ENCODE data around the gene FKBP10.

The FKBP10 gene

GRCh38 chr17:41816637-41817320 lies 4.0 kb downstream of the FKBP10 start:
- no peak for TF ChIP-seq CTCF (IDR thresholded peaks at IDR 0.05)

DNA sequence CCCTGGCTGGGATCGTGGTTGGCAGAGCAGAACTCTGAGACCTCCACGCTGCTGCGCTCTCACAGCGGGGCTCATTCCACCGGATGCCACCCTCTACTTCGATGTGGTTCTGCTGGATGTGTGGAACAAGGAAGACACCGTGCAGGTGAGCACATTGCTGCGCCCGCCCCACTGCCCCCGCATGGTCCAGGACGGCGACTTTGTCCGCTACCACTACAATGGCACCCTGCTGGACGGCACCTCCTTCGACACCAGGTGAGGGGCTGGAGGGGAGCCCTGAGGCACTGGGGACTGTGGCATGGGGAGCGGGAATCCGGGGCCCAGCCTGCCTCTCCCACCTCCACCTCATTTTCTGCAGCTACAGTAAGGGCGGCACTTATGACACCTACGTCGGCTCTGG lies 5.2 kb downstream of the FKBP10 start:
- TF ChIP-seq CTCF (IDR thresholded peaks at IDR 0.05) = no peak

GRCh38 chr17:41821776-41822175 lies 9.0 kb downstream of the FKBP10 start:
- no peak for TF ChIP-seq CTCF (IDR thresholded peaks at IDR 0.05)

- no peak for TF ChIP-seq CTCF (IDR thresholded peaks at IDR 0.05)
These were observed 9.7 kb downstream of the FKBP10 start for GRCh38 chr17:41822216-41823140.

- TF ChIP-seq CTCF (IDR thresholded peaks at IDR 0.05) = no peak
These were observed 10.3 kb downstream of the FKBP10 start for GRCh38 chr17:41823141-41823524.

- no peak for TF ChIP-seq CTCF (IDR thresholded peaks at IDR 0.05)
These were observed 10.8 kb downstream of the FKBP10 start for GRCh38 chr17:41823580-41823979.

DNA sequence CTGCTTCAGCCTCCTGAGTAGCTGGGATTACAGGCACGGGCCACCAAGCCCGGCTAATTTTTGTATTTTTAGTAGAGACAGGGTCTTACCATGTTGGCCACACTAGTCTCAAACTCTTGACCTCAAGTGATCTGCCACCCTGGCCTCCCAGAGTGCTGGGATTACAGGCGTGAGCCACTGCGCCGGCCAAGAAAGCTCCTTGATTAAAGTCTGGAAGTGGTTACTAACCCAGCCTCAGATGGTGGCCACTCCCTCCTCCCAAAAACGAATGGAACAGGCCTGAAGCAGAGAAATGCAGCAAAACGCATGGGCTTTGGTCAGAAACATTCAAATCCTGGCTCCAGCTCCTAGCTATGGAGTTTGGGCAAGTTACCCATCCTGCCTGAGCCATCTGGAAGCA lies 11.3 kb downstream of the FKBP10 start:
- no peak for TF ChIP-seq CTCF (IDR thresholded peaks at IDR 0.05)

Measured in LNCAP (cell line).